ENCODE results near the gene GPR50. TPM values are rescaled to one million over a fixed set of nuclear protein-coding genes. Genes with fewer than 3 reads are reported as not detected.
A peak's percentile ranks its signal among the peaks of the same experiment; 100 is the strongest.

GPR50 gene
- total RNA-seq, 1 donor from 2014 or later: 0.65 TPM

DNA sequence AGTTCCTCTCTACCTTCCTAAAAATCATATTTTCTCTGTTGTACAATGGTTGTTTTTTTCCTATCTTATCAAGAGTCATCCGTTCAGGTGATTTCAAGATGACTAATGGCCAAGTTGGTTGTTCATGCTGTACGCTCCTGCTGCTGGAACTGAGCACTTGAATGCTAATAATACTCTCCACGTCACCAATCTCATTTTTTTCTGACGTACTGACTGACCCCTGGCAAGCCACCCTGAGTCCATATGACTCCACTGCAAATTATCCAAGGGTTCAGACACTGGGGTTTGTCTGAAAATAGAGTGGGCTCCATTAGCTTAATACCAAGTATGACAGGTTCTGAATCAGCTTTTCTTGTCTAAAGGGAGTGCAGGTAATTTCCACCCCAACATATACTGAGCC is 21.1 kb upstream of the GPR50 start:
- no peaks in the 10 kb centered on the region for H3K36me3 Mint-ChIP-seq
- peaks cover 41% of the 10 kb centered on the region for H3K27me3 Mint-ChIP-seq (ENCODE audit: low read depth)
- H3K4me1 Mint-ChIP-seq: no peaks in the 10 kb centered on the region
- peaks cover 27% of the 10 kb centered on the region for H3K9me3 Mint-ChIP-seq
- no peak overlapping the region for H3K27ac Mint-ChIP-seq
- TF ChIP-seq, protein P1, sequence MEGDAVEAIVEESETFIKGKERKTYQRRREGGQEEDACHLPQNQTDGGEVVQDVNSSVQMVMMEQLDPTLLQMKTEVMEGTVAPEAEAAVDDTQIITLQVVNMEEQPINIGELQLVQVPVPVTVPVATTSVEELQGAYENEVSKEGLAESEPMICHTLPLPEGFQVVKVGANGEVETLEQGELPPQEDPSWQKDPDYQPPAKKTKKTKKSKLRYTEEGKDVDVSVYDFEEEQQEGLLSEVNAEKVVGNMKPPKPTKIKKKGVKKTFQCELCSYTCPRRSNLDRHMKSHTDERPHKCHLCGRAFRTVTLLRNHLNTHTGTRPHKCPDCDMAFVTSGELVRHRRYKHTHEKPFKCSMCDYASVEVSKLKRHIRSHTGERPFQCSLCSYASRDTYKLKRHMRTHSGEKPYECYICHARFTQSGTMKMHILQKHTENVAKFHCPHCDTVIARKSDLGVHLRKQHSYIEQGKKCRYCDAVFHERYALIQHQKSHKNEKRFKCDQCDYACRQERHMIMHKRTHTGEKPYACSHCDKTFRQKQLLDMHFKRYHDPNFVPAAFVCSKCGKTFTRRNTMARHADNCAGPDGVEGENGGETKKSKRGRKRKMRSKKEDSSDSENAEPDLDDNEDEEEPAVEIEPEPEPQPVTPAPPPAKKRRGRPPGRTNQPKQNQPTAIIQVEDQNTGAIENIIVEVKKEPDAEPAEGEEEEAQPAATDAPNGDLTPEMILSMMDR (IDR thresholded peaks at IDR 0.05; ENCODE audit: unreplicated experiment): no peak
- DNase-seq (ENCODE audit: low spot score in 2 of 2, unreplicated experiment in 2 of 2): no peak
- no peak overlapping the region for H3K4me3 Mint-ChIP-seq

DNA sequence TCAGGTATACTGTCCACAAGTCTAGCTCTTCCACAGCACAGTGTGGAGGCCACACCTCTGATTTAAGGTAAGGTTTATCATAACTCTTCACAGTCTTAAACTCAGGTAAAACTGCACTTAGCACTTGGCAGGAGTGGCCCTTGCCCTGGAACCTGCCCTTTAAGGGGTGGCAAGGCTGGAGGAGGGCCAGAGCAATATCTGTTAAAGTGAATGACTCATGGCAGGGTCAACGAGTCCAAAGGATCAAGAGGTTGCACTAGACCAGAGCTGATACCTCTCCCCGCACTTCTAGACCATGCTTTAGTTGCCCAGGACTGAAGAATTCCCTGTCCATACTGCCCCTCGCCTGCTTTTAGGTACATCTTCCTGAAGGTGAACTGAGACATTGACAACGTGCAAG is 14.7 kb upstream of the GPR50 start:
- no peak for DNase-seq (ENCODE audit: low spot score in 2 of 2, unreplicated experiment in 2 of 2)
- Mint-ChIP-seq H3K4me1 (no peaks in the 10 kb centered on the region), H3K27me3 (ENCODE audit: low read depth) (peaks cover 20% of the 10 kb centered on the region), H3K36me3 (no peaks in the 10 kb centered on the region), H3K9me3 (peaks cover 38% of the 10 kb centered on the region), H3K4me3 (no peak overlapping the region), H3K27ac (no peak overlapping the region)
- TF ChIP-seq, protein P1 (IDR thresholded peaks at IDR 0.05; ENCODE audit: unreplicated experiment): no peak

DNA sequence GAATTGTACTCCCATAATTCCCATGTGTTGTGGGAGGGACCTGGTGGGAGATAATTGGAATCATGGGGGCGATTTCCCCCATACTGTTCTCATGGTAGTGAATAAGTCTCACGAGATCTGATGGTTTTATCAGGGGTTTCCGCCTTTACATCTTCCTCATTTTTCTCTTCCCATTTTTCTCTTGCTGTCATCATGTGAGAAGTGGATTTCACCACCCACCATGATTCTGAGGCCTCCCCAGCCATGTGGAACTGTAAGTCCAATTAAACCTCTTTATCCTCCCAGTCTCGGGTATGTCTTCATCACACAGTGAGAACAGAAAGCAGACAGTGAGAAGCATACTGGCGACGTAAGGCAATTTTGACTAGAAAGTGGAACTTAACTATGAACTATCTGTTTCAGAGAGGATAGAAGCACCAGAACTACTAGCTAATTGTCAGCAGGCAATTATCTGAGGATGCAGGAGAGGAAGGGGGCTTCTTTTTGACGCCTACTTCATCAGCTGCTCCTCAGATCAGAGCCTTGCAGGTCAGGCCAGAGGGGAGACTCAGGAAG is 8.5 kb upstream of the GPR50 start:
- Mint-ChIP-seq H3K27ac (no peak overlapping the region), H3K36me3 (no peaks in the 10 kb centered on the region), H3K4me1 (no peaks in the 10 kb centered on the region), H3K4me3 (no peak overlapping the region), H3K9me3 (peaks cover 36% of the 10 kb centered on the region), H3K27me3 (ENCODE audit: low read depth) (peaks cover 55% of the 10 kb centered on the region)
- TF ChIP-seq, protein P1 (IDR thresholded peaks at IDR 0.05; ENCODE audit: unreplicated experiment): no peak
- no peak for DNase-seq (ENCODE audit: low spot score in 2 of 2, unreplicated experiment in 2 of 2)

DNA sequence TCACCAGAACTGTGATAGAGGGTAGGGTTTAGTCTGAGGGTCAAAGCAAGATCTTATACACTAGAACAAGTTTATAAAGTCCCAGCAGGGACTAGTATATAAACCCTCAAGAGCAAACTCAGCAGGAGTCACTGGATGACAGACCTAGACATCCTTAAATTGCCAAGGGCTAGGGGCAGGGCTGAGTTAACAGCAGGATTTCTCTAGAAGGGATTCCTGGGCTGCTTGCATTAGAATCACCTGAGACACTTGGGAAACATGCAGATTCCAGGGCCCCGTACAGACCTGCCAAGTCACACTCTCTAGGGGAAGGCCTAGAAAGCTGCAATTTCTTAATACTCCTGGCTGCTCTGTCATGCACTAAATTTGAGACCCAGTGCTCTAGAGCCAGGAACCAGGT is 6.6 kb upstream of the GPR50 start:
- DNase-seq (ENCODE audit: low spot score in 2 of 2, unreplicated experiment in 2 of 2): no peak
- no peak overlapping the region for H3K27ac Mint-ChIP-seq
- peaks cover 26% of the 10 kb centered on the region for H3K9me3 Mint-ChIP-seq
- H3K4me1 Mint-ChIP-seq: peaks cover 3% of the 10 kb centered on the region
- H3K27me3 Mint-ChIP-seq (ENCODE audit: low read depth): peaks cover 64% of the 10 kb centered on the region
- TF ChIP-seq, protein P1 (IDR thresholded peaks at IDR 0.05; ENCODE audit: unreplicated experiment): no peak
- no peaks in the 10 kb centered on the region for H3K36me3 Mint-ChIP-seq
- no peak overlapping the region for H3K4me3 Mint-ChIP-seq

DNA sequence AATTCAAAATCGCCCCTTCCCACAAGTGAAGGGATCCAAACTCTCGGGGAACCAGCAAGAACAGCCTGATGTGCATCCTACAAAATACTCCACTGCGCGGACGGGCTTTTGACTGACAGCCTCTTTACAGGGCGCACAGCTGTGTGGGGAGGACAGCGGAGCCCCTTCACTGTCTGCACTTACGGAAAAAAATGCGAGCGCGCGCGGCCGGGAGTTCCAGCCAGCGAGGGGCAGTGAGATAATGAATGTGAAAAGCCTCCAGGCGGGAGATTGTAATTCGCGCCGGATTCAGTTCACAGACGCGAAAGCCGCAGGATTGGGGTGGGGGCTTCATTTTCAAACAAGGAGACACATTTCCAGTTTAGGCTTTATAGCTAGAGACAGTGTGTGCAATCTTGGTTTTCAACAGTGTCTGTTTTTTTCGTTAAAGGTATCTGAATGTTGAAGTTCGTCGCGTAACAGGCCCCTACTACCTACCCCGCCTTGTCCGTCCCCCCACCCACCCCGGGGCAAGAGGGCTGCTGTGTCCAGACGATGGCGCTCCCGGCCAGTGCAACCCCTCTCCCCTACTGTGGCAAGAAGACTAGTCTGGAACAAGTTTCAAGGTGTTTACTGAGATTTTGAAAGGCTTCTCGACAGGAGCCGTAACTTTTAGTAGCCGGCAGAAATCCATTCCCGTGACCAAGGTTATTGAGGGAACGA is 1.7 kb upstream of the GPR50 start:
- TF ChIP-seq, protein P1 (IDR thresholded peaks at IDR 0.05; ENCODE audit: unreplicated experiment): no peak
- H3K27me3 Mint-ChIP-seq (ENCODE audit: low read depth): peaks cover 95% of the 10 kb centered on the region
- no peak overlapping the region for H3K27ac Mint-ChIP-seq
- no peaks in the 10 kb centered on the region for H3K36me3 Mint-ChIP-seq
- peak overlapping the region; percentile 23 for H3K4me3 Mint-ChIP-seq
- DNase-seq (ENCODE audit: low spot score in 2 of 2, unreplicated experiment in 2 of 2): no peak
- peaks cover 11% of the 10 kb centered on the region for H3K9me3 Mint-ChIP-seq
- peaks cover 13% of the 10 kb centered on the region for H3K4me1 Mint-ChIP-seq

All from mesothelial cell of epicardium (in vitro differentiated cells).